Measurements from ENCODE around the gene ZMYND11.

GRCh38 chr10:248307-248706 lies 113.1 kb downstream of the ZMYND11 start:
- TF ChIP-seq, protein P1, sequence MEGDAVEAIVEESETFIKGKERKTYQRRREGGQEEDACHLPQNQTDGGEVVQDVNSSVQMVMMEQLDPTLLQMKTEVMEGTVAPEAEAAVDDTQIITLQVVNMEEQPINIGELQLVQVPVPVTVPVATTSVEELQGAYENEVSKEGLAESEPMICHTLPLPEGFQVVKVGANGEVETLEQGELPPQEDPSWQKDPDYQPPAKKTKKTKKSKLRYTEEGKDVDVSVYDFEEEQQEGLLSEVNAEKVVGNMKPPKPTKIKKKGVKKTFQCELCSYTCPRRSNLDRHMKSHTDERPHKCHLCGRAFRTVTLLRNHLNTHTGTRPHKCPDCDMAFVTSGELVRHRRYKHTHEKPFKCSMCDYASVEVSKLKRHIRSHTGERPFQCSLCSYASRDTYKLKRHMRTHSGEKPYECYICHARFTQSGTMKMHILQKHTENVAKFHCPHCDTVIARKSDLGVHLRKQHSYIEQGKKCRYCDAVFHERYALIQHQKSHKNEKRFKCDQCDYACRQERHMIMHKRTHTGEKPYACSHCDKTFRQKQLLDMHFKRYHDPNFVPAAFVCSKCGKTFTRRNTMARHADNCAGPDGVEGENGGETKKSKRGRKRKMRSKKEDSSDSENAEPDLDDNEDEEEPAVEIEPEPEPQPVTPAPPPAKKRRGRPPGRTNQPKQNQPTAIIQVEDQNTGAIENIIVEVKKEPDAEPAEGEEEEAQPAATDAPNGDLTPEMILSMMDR (IDR thresholded peaks at IDR 0.05; ENCODE audit: low read depth, low read length, poor library complexity, severe bottlenecking): no peak
- TF ChIP-seq EZH2phosphoT487 (IDR thresholded peaks at IDR 0.05; ENCODE audit: borderline replicate concordance, low read length): no peak
